Thyroid gland (tissue), 4 donors: Measurements from ENCODE around the gene ERCC6L2. TPM values are rescaled to one million over a fixed set of nuclear protein-coding genes. Genes with fewer than 3 reads are reported as not detected.

Experiments used
- DNase-seq, 2 donors: peaks; one replicate each; pipeline ENCODE4 v3.0.0-alpha.2; 2019
- H3K27ac ChIP-seq, 3 donors: fragments of 200-600 bp; sonication (generic); 1 replicate in 2 of 3; 2 replicates in 1 of 3; pipeline ENCODE4 v1.5.1; 2016 to 2019; ENCODE audit warnings: mild to moderate bottlenecking in 1 of 3, moderate library complexity in 1 of 3
- H3K27me3 ChIP-seq: fragments of 200-600 bp; sonication (generic); one replicate; pipeline ENCODE4 v1.5.1; 2019
- H3K36me3 ChIP-seq, 2 donors: fragments of 200-600 bp; sonication (generic); one replicate each; pipeline ENCODE4 v1.5.1; 2016 to 2019
- H3K4me1 ChIP-seq, 2 donors: fragments of 200-600 bp; sonication (generic); one replicate each; pipeline ENCODE4 v1.5.1; 2017 to 2019
- H3K4me3 ChIP-seq, 3 donors: fragments of 200-600 bp; sonication (generic); replicated peaks in 1 of 3; 1 replicate in 2 of 3; 2 replicates in 1 of 3; pipeline ENCODE4 v1.5.1; 2016; ENCODE audit warnings: mild to moderate bottlenecking in 1 of 3
- H3K9me3 ChIP-seq: fragments of 200-600 bp; sonication (generic); one replicate; pipeline ENCODE4 v1.5.1; 2017
- CTCF ChIP-seq, 6 experiments: fragments of 200-600 bp in 3 of 6; fragments of 450-650 bp in 3 of 6; sonication (generic) in 3 of 6; IDR thresholded peaks; one replicate each; pipeline ENCODE4 v1.5.1; 2016 to 2019; ENCODE audit warnings: antibody characterized with exemption in 6 of 6, mild to moderate bottlenecking in 2 of 6, inconsistent platforms in 1 of 6, moderate library complexity in 1 of 6
- POLR2A ChIP-seq, 2 donors: fragments of 450-650 bp; IDR thresholded peaks; one replicate each; pipeline ENCODE4 v1.6.1; 2017; ENCODE audit warnings: antibody characterized with exemption in 2 of 2, mild to moderate bottlenecking in 2 of 2, moderate library complexity in 1 of 2
- WGBS, 2 donors: methylation state at CpG; one replicate each; pipeline ENCODE4 v1.1.5; 2017; 5-methylcytosine and 5-hydroxymethylcytosine counted together
- intact Hi-C: fragments of 100-400 bp; cut with DNase I; formaldehyde crosslinking; loops from one replicate; pipeline ENCODE4 v1.15.1; 2023
- total RNA-seq, 4 donors: library from RNA; depleted of rRNA; stranded (reverse); fragments of >200 nt; gene quantifications; one replicate each; pipeline ENCODE4 v1.2.3, GENCODE V29; 2016

Gene ERCC6L2
- total RNA-seq, 4 donors from 2014 or later: 90.6 to 130 (median 95.3) TPM

GRCh38 chr9:95979446-95979845 is 104.0 kb downstream of the ERCC6L2 start:
- Histone ChIP-seq H3K27me3 (no peaks in the 10 kb centered on the region), H3K9me3 (no peaks in the 10 kb centered on the region), H3K36me3 (peaks cover 0 to 3% of the 10 kb centered on the region in 2 donors), H3K27ac (no peak overlapping the region), H3K4me3 (no peak overlapping the region), H3K4me1 (peaks cover 0 to 4% of the 10 kb centered on the region in 2 donors)
- intact Hi-C loops: no loop called here
- TF ChIP-seq POLR2A (IDR thresholded peaks at IDR 0.05) (no peak), CTCF (IDR thresholded peaks at IDR 0.05) (no peak)
- no peak for DNase-seq
- 92% methylated on average over 4 of the region's 4 CpGs for WGBS, 2 donors

GRCh38 chr9:95980262-95981125 is 105.0 kb downstream of the ERCC6L2 start:
- WGBS, 2 donors: 89 to 91% methylated on average over 8 of the region's 8 CpGs
- no peak for DNase-seq
- Histone ChIP-seq H3K4me1 (peaks cover 0 to 4% of the 10 kb centered on the region in 2 donors), H3K27ac (no peak overlapping the region), H3K9me3 (no peaks in the 10 kb centered on the region), H3K4me3 (no peak overlapping the region), H3K36me3 (peaks cover 0 to 3% of the 10 kb centered on the region in 2 donors), H3K27me3 (no peaks in the 10 kb centered on the region)
- intact Hi-C loops: no loop called here
- TF ChIP-seq POLR2A (IDR thresholded peaks at IDR 0.05): no peak
- TF ChIP-seq CTCF (IDR thresholded peaks at IDR 0.05): no peak

- no peak for DNase-seq
- Histone ChIP-seq H3K36me3 (peaks cover 0 to 3% of the 10 kb centered on the region in 2 donors), H3K9me3 (no peaks in the 10 kb centered on the region), H3K4me1 (peaks cover 0 to 4% of the 10 kb centered on the region in 2 donors), H3K4me3 (no peak overlapping the region), H3K27ac (no peak overlapping the region), H3K27me3 (no peaks in the 10 kb centered on the region)
- TF ChIP-seq POLR2A (IDR thresholded peaks at IDR 0.05): no peak
- intact Hi-C loops: no loop called here
- 66 to 67% methylated on average over 5 of the region's 5 CpGs for WGBS, 2 donors
These were observed 106.4 kb downstream of the ERCC6L2 start for GRCh38 chr9:95981761-95982390.

GRCh38 chr9:95985440-95986055 is 110.1 kb downstream of the ERCC6L2 start:
- TF ChIP-seq POLR2A (IDR thresholded peaks at IDR 0.05) (no peak), CTCF (IDR thresholded peaks at IDR 0.05) (no peak)
- Histone ChIP-seq H3K27ac (no peak overlapping the region), H3K36me3 (no peaks in the 10 kb centered on the region), H3K4me1 (peaks cover 0 to 2% of the 10 kb centered on the region in 2 donors), H3K9me3 (no peaks in the 10 kb centered on the region), H3K27me3 (no peaks in the 10 kb centered on the region), H3K4me3 (no peak overlapping the region)
- intact Hi-C loops: no loop called here
- DNase-seq: no peak
- 94 to 97% methylated on average over 3 of the region's 3 CpGs for WGBS, 2 donors

- H3K27ac ChIP-seq: no peak overlapping the region
- DNase-seq: no peak
- H3K9me3 ChIP-seq: no peaks in the 10 kb centered on the region
- peaks cover 6 to 10% of the 10 kb centered on the region in 2 donors for H3K4me1 ChIP-seq
- H3K27me3 ChIP-seq: no peaks in the 10 kb centered on the region
- intact Hi-C loops: no loop called here
- no peak overlapping the region for H3K4me3 ChIP-seq
- TF ChIP-seq CTCF (IDR thresholded peaks at IDR 0.05) (no peak), POLR2A (IDR thresholded peaks at IDR 0.05) (no peak)
- WGBS, 2 donors: 93 to 94% methylated on average over 1 of the region's 1 CpG
- H3K36me3 ChIP-seq: no peaks in the 10 kb centered on the region
These were observed 113.8 kb downstream of the ERCC6L2 start for GRCh38 chr9:95989297-95989696.
